OCI-M2 (cell line): ENCODE data around the gene NDUFA6.
"Not testable (repeated sequence)": the region's sequence is repeated elsewhere in the genome, so short reads cannot be mapped to it uniquely, and the experiment has no call there.

Experiments
- DNase-seq: peaks from one replicate; lab custom pipeline; 2025; ENCODE audit not compliant: unreplicated experiment; lab: John Stamatoyannopoulos, UW

Gene NDUFA6

DNA sequence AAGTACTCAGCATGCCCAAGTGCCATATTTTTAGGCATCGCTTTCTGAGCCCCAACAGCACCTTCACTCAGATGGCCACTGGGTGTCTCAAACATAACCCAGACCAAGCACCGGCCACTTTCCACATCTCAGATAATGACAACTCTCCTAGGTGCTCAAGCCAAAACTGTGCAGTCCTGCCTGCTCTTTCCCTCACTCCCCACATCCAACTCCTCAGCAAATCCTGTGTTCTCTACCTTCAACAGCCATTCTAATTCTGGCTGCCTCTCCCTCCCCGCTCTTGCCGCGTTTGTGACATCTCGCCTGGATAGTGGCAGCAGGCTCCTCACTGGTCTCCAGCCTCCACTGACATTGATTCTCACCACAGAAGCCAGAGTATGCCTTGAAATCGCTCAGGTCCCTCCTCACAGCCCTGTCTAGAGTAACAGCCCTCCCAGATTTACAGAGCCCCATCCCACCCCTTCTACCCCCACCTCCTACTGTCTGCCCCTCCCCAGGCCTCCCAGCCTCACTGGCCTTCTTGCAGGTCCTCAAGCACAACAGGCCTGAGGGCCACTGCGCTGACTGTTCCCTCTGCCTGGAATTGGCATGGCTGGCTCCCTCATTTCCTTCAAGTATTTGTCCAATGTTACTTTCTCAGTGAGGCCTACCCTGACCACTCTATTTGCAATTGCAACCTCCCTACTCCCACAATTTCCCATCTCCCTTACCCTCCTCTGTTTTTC is 17.8 kb downstream of the NDUFA6 start:
- no peak for DNase-seq

DNA sequence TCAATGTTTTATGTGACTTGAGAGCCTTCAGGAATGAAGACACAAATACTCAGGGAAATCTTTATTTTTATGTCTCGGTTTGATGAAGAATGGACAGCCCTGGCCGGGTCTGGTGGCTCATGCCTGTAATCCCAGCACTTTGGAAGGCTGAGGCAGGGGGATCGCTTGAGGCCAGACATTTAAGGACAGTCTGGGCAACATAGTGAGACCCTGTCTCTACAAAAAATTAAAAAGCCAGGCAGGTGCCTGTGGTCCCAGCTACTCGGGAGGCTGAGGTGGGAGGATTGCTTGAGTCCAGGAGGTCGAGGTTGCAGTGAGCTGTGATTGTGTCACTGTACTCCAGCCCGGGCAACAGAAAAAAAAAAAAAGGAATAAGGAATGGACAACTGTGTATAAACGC is 19.1 kb downstream of the NDUFA6 start:
- not testable (repeated sequence) for DNase-seq

DNA sequence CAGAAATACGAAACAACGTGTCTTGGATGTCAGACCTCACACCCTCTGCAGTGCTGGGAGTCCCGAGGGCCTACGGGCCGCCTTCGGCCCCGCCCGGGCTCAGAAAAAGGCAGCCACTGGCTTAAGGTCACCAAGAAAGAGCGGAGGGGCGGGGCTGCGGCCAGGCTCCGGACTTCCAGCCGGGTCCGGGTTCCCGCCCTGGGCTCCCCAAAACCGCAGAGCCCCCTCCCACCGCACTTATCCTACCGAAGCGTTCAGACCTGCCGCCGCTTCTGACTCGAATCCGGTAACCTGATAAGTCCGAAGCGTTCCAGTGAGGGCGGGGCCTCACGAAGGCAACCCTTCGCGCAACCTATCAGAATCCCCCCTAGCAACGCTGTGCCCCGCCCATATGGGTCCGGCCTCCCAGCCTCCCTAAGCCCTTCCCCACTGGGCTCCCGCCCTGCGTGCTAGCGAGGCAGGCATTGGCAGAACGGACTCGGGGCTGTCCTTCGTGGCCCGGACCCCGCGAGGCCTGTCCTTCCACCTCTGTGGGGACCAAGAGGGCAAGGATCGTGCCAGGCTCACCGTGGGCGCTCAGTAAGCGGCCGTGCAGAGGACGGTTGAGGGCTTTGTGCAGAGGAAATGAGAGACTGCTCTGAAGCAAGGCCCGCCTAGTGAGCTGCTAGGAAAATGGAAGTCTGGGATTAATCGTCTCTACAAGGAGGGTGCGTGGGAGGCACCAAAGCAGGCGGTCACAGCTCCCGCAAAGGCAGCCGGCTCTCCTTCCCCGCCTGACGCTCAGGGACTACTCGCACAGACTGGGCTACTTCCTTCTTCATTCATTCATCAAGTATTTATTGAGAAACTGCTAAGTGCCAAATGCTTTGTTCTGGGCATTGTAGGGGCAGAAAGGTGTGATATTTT is 19.8 kb downstream of the NDUFA6 start, which contains the start of gene NAGA:
Gene NAGA, minus strand, starts transcription at position 296 of the 906 bp plus-strand sequence. CDS start 515 bp downstream, outside the sequence.
- DNase-seq: peak; percentile 54

DNA sequence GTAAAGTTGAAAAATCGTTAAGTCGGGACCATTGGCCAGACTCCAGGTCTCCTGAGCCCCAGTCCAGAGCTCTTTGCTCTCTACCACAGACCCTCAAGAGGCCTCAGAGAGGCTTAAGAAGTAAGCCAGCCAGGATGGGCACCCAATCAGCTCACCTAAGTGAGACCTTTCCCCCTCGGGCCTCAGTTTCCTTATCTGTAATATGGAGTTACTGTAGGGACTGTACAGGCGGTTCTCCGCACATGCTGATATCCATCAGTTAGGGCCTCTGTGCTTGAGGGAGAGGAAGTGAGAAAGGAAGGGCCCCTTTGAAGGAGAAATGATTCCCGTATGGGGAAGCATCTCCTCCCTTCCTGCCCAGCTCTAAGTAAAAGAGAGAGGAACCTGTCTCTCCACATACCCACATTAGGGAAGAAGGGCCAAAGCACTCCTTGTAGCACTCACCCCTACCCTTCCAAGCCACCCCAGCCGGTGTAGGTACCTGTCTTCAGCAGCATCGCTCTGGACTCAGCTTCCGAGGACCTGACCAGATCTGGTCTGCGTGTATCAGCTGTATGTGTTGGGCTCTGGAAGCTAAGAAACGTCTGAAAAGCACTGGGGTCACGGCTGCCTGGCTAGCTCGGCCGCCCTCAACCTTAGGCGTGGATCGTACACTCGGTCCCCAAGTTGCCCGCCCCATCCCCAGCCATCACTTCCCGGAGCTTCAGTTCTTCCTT is 20.6 kb downstream of the NDUFA6 start:
- peak; percentile 13 for DNase-seq

DNA sequence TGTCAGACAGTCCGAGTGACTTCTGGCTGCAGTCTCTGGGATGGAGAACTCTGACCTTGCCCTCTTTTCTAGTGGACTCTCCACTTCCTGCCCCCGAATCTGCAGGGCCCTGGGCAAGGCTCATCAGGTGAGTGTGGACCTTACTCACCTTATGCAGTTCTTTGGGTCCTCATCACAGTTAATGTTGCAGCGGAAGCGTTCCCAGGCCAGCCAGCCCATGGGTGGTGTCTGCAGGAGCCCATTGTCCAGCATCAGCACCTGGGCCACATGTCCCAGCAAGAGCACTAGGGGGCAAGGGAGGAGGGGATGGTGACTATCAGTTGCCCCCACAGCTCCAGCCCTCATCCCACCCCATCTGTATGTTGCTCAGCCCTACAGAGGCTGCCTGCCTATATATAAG is 22.3 kb downstream of the NDUFA6 start:
- DNase-seq: no peak

DNA sequence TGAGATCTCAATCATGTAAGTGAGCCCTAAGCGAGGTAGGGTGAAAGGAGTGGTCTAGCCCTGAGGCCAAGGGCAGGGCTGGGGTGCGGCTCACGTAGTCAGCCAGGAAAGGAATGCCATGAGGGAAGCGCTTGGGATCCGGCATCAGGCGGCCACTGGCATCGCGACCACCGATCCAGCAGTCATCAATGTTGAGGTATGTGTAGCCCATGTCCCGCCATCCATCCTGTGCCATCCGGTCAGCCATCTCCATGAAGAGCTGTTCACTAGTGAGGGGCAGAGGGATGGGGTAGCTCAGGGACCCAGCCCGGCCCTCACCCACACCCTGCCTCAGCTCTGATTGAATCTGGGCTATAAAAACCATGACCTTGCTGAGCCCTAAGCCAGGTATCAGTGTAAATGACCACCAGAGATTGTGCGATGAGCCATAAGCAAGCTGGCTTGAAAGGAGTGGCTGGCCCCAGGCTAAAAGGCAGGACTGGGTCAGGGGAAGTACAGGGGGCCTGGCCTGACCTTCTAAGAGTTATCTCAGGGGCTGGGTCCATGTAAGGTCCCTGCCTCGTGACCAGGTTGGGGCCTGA is 22.8 kb downstream of the NDUFA6 start:
- DNase-seq: no peak

DNA sequence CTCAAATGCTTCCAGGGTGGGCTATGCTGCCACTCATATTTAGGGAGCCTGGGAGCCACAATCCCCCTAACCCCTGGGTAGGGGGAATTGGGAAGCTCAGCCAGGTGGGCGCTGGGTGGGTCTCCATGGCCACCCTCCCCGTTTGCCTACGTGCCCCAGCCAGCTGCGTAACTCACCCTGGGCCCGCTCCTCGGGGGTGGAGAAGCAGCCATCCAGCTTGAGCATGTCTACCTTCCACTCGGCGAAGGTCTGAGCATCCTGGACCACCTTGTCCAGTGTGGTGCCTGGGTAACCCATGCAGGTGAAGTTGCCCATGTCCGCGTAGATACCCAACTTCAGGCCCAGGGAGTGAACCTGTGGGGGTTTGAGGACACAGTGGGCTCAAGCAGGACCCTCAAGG is 23.6 kb downstream of the NDUFA6 start:
- DNase-seq: no peak

DNA sequence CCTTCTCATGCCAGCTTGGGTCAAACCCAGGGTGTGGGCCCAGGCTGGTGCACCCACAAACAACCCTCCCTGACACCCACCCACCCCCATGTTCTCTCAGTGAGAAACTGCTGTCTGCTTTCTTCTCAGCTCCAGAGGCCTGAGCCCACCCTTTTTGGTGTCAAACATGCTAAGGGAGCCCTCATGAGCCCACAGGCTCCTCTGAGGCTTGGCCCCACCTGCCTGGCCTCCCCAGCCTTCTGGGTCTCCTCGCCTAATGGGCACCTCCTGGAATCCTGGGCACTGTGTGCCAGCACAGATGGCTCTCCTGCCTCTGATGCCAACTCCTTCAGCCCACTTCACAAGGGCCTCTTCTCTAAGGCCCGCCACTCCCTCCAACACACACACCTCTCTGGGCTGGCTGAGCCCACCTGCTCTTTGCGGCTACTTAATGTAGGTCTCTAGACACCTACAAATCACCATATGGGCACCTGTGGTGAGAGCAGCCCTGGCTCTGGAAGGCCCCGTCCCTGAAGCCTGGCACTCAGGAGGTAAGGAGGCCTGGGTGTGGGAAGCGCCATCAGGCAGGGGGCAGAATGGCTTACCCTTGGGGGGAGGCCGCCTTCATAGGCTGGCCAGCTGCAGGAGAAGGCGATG is 24.3 kb downstream of the NDUFA6 start:
- DNase-seq: no peak

DNA sequence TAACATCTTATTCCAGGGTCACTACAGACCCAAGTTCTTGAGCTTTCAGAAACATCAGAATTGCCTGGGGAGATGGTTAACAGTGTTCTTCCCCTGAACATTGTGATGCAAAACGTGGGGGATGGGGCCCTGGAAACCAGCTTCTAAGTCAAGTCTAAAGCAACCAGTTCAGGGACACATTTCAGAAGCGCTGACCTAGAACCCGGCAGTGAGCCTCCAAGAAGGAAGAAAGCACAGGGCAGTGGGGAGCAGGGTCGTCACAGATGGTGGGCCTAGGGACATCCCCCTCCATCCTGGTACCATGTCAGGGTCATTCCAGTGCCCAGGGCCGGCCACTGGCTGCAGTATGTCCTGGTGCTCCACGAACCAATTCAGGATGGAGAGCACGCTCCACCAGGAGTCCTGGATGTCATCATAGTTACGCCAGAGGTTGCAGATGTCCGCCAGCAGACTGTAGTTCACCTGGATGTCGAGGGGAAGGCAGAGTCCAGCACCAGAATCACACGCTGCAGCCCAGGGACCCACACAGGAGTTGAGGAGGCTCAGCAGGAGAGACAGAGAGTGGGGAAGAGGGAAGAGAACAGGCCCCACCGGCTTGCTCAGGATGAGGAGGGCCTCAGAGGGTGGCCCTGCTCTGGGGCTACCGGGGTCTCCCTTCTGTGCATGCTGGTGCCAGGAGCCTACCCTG is 25.0 kb downstream of the NDUFA6 start:
- DNase-seq: no peak

DNA sequence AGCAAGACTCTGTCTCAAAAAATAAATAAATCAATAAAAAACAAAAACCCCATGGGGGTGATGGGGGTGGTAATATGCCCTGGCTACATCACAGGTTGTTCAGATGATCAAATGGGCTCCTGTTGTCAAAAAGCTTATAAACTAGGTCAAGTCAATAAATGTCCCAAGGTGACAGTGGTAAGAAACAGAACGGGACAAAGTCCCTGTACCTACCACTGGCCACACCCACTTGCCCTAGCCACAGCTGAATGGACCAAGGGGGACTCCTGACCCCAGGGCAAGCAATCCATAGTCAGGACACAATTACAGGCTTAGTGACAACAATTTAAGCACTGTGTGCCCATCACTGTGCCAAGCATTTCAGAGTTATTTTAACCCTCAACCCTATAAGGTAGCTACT is 25.9 kb downstream of the NDUFA6 start:
- no peak for DNase-seq

DNA sequence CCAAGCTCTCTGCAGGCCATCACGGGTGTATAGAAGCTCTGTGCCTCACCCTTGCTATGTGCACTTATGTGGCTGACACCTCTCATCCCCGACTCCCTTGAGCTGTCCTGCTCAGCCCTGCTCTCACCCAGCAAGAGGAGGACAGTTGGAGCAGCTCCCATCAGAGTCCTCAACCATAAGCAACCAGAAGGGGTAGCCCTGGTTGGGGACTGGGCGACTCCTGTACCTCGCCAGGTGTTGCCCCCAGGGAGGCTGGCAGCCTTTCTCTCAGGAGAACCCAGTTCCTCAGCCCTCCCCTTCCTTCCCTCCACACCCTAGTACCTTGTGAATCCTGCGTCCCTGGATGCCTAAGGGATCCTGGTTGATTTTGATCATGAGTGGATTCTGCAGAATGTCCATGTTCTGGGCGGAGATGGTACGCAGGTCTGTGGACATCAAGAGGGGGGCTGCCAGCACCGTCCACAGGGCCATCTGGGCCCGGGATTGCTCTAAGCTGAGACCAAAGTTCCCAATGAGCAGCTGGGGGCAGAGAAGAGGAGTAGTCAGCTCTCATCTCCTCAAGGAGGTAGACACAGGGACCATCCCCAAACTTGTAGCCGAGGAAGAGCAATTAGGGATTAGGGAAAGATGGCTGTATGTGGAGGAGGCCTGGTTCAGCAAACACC is 27.9 kb downstream of the NDUFA6 start:
- DNase-seq: no peak

DNA sequence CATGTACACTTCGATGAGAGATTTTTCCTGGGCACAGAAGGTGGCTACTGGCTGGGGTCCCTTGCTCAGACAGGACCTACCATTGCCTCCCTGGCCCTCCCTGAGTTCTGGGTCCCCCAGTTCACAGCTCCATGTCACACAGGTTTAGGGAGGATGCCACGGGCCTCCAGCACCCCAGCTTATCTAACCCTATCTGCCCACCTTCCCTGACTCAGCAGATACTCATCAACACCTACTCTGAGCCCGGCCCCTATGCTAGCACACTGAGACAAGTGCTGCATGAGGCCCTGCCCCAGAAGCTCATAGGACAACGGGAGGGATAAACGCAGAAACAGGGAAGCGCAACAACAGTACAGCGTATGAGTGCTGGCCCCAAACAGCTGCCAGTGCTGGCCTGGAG is 29.5 kb downstream of the NDUFA6 start:
- DNase-seq: no peak

DNA sequence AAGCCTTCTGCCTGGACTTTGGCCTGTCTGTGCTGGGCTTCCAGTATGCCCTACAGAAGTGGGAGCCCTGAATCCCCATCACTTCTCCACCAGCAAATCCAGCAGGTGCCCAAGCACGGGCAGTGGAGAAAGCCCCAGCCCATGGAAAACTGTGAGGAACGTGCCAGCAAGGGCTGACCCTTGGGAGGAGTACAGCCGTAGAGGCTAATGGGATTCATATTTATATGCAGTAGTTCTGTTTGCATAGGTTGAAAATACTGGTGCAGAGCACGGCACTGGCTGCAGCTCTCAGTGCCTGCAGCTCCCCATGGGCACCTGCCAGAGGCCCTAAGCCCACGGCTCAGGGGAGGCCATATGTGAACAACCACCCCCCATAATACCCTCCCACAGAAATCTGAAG is 30.1 kb downstream of the NDUFA6 start:
- DNase-seq: no peak

DNA sequence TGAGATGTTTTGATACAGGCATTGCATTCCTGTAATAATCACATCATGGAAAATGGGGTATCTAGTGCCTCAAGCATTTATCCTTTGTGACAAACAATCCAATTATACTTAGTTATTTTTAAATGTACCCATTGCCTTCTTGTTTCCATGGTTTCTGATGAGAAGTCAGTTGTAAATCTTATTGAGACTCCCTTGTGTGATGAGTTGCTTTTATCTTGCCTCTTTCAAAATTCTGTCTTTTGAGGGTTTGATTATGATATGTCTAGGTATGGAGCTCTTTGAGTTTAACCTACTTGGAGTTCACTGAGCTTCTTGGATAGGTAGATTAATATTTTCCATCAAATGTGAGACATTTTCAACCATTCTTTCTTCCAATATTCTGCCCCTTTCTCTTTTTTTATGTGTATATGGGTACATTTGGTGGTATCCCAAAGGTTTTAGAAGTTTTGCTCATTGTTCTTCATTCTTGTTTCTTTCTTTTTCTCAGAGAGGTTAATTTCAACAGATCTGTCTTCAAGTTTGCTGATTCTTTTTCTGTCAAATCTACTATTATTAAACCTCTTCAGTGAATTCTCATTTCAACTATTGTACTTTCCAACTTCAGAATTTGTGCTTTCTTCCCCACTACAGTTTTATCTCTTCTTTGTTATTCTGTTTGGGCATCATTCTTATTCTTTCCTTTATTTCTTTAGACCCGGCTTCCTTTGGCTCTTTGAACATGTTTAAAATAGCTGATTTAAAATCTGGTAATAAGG is 33.6 kb downstream of the NDUFA6 start:
- no peak for DNase-seq

DNA sequence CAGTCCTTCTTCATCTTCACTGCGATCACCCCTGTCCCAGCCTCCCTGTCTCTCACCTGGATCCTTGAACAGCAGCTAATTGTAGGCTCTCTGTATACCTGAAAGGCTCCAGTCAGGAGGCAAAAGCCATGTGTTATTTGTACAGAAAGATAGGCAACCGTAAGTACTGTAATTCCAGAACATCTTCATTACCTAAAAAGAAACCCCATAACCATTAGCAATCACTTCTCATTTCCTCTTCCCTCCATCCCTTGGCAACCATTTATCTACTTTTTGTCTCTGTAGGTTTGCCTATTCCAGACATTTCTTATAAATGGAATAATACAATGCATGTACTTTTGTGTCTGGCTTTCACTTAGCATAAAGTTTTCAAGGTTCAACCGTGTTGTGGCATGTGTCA is 37.8 kb downstream of the NDUFA6 start:
- no peak for DNase-seq

DNA sequence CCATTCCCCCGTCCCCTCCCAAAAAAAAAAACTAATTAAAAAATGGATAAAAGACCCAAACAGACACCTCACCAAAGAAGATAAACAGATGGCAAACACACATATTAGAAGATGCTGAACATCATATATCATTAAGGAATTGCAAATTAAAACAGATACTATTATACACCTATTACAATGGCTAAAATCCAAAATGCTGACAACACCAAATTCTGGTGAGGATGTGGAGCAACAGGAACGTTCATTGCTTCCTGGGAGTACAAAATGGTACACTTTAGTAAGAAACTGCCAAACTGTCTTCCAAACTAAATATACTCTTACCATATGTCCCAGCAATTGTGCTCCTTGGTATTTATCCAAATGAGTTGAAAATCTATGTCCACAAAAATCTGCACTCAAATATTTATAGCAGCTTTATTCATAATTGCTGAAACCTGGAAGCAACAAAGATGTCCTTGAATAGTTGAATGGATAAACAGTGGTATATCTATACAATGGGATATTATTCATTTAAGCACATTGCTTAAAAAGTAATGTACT is 39.9 kb downstream of the NDUFA6 start:
- no peak for DNase-seq

DNA sequence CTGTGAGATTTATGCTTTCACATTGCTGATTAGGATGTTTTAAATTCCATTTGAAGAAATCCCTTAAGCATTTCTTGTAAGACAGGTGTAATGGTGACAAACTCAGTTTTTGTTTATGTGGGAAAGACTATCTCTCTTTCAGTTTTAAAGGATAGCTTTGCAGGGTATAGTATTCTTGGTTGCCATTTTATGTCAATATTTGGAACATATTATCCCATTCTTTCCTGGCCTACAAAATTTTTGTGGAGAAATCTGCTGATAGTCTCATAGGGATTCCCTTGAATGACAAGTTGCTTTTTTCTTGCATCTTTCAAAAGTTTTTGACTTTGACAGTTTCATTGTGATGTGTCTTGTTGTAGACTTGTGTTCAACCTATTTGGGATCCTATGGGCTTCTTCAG is 48.8 kb downstream of the NDUFA6 start:
- DNase-seq: no peak

DNA sequence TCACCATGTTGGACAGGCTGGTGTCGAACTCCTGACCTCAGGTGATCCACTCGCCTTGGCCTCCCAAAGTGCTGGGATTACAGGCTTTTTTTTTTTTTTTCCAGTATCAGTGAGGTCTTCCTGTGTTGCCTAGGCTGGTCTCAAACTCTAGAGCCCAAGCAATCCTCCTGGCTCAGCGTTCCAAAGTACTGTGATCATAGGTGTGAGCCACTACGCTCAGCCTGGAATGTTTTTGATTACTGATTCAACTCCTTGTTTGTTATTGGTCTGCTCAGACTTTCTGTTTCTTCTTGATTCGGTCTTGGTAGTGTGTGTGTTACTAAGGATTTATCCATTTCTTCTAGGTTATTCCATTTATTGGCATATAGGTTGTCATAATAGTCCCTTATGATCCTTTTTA is 51.3 kb downstream of the NDUFA6 start:
- no peak for DNase-seq
